Activated B cell treated with CpG ODN at 0.5 μM for 24 hours (primary cell): ENCODE data around the gene SPNS3. TPM values are rescaled to one million over a fixed set of nuclear protein-coding genes. Genes with fewer than 3 reads are reported as not detected.

Experiments
- ATAC-seq: fragments of 200-7000 bp; cut with Tn5 transposase; one replicate; pipeline ENCODE4 v1.10.0; 2021; ENCODE audit warnings: low read depth, mild to moderate bottlenecking, moderate library complexity
- CTCF ChIA-PET: fragments of 350-600 bp; sonication (Branson Sonifier 250); formaldehyde crosslinking; loops from one replicate; lab custom pipeline; 2021; ENCODE audit warnings: antibody characterized with exemption; lab: Charles Lee
- POLR2A ChIA-PET: fragments of 350-600 bp; sonication (Branson Sonifier 250); formaldehyde crosslinking; loops from one replicate; lab custom pipeline; 2021; ENCODE audit warnings: antibody characterized with exemption; lab: Charles Lee
- DNase-seq: peaks from one replicate; pipeline ENCODE4 v3.0.0; 2022
- H3K27ac Mint-ChIP-seq: one replicate; pipeline ENCODE4 v1.8.0; 2020; ENCODE audit warnings: mixed read lengths
- H3K27me3 Mint-ChIP-seq: one replicate; pipeline ENCODE4 v1.8.0; 2021; ENCODE audit warnings: mixed read lengths
- H3K36me3 Mint-ChIP-seq: one replicate; pipeline ENCODE4 v1.8.0; 2021; ENCODE audit warnings: low read depth, mixed read lengths
- H3K4me1 Mint-ChIP-seq: one replicate; pipeline ENCODE4 v1.8.0; 2021; ENCODE audit warnings: mixed read lengths
- H3K4me3 Mint-ChIP-seq: one replicate; pipeline ENCODE4 v1.8.0; 2020; ENCODE audit warnings: mild to moderate bottlenecking, mixed read lengths
- H3K9me3 Mint-ChIP-seq: one replicate; pipeline ENCODE4 v1.8.0; 2020; ENCODE audit warnings: mixed read lengths
- CTCF ChIP-seq: fragments of 200-600 bp; IDR thresholded peaks from one replicate; pipeline ENCODE4 v1.8.0; 2022; ENCODE audit warnings: antibody characterized with exemption, mild to moderate bottlenecking
- intact Hi-C: fragments of 100-400 bp; cut with micrococcal nuclease; formaldehyde crosslinking; loops from one replicate; pipeline ENCODE4 v1.15.1; 2024
- total RNA-seq: library from RNA; stranded (reverse); gene quantifications from 2 replicates; pipeline ENCODE4 v1.2.3, GENCODE V29; 2022

The SPNS3 gene
- total RNA-seq, 1 donor from 2014 or later = 2.5 TPM

GRCh38 chr17:4527566-4528125 is 93.9 kb downstream of the SPNS3 start:
- no peak overlapping the region for H3K27ac Mint-ChIP-seq
- peaks cover 8% of the 10 kb centered on the region for H3K27me3 Mint-ChIP-seq
- H3K4me3 Mint-ChIP-seq = no peak overlapping the region
- H3K9me3 Mint-ChIP-seq = no peaks in the 10 kb centered on the region
- ChIA-PET POLR2A (no interaction called here), CTCF (no interaction called here)
- H3K36me3 Mint-ChIP-seq = no peaks in the 10 kb centered on the region
- ATAC-seq (no peak), DNase-seq (no peak)
- intact Hi-C loops = no loop called here
- H3K4me1 Mint-ChIP-seq = peaks cover 6% of the 10 kb centered on the region
- TF ChIP-seq CTCF = no peak

- H3K4me1 Mint-ChIP-seq = no peaks in the 10 kb centered on the region
- no peaks in the 10 kb centered on the region for H3K36me3 Mint-ChIP-seq
- no peak for TF ChIP-seq CTCF
- H3K27me3 Mint-ChIP-seq = peaks cover 8% of the 10 kb centered on the region
- POLR2A ChIA-PET = no interaction called here
- ATAC-seq (no peak), DNase-seq (no peak)
- intact Hi-C loops = loop anchor here (10.0 kb wide), 1 partner anchor 105 kb away; no protein-coding TSS in a partner anchor
- H3K4me3 Mint-ChIP-seq = no peak overlapping the region
- no peaks in the 10 kb centered on the region for H3K9me3 Mint-ChIP-seq
- CTCF ChIA-PET = no interaction called here
- H3K27ac Mint-ChIP-seq = no peak overlapping the region
Measured at GRCh38 chr17:4529533-4530152, 95.9 kb downstream of the SPNS3 start.

- CTCF ChIA-PET = no interaction called here
- ATAC-seq = no peak
- POLR2A ChIA-PET = no interaction called here
Measured at GRCh38 chr17:4530799-4531730, 97.3 kb downstream of the SPNS3 start.

GRCh38 chr17:4531988-4532736 is 98.4 kb downstream of the SPNS3 start:
- TF ChIP-seq CTCF = no peak
- ChIA-PET CTCF (no interaction called here), POLR2A (no interaction called here)
- Mint-ChIP-seq H3K4me3 (no peak overlapping the region), H3K36me3 (no peaks in the 10 kb centered on the region), H3K27me3 (peaks cover 6% of the 10 kb centered on the region), H3K9me3 (no peaks in the 10 kb centered on the region), H3K27ac (no peak overlapping the region), H3K4me1 (peaks cover 1% of the 10 kb centered on the region)
- intact Hi-C loops = loop anchor here (10.0 kb wide), 1 partner anchor 107 kb away; no protein-coding TSS in a partner anchor
- DNase-seq = no peak
- no peak for ATAC-seq

More at GRCh38 chr17:4530799-4531730, 97.3 kb downstream of the SPNS3 start:
- Mint-ChIP-seq H3K27ac (no peak overlapping the region), H3K27me3 (peaks cover 7% of the 10 kb centered on the region), H3K4me1 (no peaks in the 10 kb centered on the region), H3K36me3 (no peaks in the 10 kb centered on the region), H3K4me3 (no peak overlapping the region), H3K9me3 (no peaks in the 10 kb centered on the region)
- intact Hi-C loops = loop anchor here (10.0 kb wide), 1 partner anchor 106 kb away; no protein-coding TSS in a partner anchor
- no peak for DNase-seq
- no peak for TF ChIP-seq CTCF
